ENCODE measurements around the gene PFDN5.
"Not testable (repeated sequence)": the region's sequence is repeated elsewhere in the genome, so short reads cannot be mapped to it uniquely, and the experiment has no call there.

The PFDN5 gene

DNA sequence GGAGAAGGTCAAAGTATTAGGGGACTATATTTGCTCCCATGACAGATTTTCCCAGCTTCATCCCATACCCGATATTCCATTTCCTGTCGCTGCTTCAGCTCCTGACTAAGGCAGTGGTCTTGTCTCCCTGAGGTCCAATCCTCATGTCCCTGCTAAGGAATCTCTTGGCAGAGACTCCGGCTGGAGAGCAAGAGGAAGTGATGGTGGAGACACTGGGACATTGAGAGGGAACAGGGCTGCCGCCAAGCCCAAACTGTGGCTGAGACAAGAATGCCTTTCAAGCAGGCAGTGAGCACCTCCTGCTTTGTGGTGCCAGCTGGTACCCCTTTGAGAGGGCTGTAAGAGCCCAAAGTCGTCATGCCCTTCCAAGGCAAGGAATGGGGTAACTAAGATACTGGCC, 35.3 kb downstream of the PFDN5 start:
- no peak for DNase-seq

DNA sequence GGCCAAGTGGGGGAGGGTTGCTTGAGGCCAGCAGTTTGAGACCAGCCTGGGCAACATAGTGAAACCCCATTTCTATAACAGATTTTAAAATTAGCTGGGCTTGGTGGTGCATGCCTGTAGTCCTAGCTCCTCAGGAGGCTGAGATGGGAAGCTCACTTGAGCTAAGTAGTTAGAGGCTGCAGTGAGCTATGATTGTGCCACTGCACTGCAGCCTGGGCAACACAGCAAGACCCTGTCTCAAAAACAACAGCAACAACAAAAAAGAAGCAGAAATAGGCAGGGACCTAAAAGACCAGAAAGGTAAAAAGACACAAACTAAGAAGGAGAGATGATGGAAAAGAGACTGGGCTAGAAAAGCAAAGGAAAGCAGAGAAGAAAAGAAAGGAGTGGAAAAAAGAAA, 37.0 kb downstream of the PFDN5 start:
- DNase-seq, result not testable (repeated sequence)

DNA sequence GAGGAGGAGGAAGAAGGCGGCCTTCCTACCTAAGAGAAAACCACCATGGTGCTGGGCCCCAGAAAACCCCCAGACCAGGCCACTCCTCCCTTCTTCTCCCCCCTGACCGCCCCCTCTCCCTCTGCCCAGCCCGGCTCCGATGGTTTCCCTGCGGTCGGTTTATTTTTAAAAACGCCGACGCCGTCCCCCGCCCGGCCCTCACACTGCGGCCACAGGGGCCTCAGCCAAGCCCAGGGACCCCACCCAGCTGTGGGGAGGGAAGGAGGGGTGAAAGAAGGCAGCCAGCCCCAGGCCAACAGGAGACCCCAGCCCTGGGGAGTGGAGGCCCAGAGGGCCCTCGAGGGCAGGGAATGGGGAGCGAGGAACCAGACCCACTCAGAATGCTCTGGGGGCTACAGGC, 37.4 kb downstream of the PFDN5 start:
- no peak for DNase-seq

DNA sequence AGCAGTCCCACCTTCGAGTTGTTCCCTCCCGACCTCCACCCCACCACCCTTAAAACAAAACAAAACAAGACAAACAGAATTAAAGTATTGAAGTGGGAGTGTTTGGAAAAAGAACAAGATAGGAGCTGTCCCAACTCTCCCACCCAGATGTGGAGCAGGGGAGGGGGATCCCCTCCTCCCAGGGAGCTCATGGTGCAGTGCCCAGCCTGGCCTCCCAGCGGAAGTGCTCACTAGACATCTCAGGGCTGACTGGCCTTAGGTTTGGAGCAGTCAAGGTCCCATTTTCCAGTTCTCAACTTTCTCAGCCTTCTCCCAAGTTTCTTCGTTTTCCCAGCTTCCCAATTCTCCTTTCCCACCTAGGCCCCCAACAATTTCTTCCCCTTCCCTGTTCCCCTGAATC, 37.9 kb downstream of the PFDN5 start:
- DNase-seq, result no peak

DNA sequence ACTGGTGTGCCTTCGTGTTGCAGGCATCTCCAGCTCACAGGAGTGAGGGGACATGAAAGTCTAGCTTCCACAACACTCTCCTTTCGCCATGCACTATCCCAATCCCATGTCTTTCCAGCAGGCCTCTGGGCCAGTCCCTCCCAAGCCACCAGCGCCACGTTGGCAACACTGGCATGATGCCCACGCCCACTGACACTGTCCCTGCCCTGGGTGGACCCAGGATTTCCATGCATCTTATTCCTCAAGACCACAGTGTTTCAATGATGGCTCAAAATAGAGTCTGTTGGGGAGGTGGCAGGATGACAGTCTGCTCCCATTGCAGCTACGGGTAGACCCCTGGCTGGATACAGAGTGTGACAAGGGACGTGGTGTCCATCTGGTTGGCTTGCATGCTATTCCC, 38.5 kb downstream of the PFDN5 start:
- no peak for DNase-seq

DNA sequence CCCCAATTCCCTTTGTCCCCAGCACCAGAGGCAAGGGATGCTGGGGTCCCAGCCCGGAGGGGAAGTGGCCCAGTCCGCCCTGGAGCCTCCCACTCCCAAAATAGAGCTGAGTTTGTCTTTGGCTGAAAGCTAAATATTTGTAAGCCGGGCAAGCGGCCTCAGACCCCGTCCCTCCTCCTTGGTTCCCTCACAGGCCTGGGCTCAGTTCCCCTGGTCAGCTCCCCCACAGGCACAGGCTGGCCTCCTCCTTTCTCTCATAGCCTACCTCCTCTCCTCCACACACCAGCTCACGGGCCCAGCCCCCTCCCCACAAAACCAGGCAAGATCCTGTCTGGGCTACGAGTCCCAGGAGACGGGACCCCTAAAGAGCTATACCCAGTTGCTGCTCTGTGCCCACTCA, 39.5 kb downstream of the PFDN5 start:
- DNase-seq, result no peak

DNA sequence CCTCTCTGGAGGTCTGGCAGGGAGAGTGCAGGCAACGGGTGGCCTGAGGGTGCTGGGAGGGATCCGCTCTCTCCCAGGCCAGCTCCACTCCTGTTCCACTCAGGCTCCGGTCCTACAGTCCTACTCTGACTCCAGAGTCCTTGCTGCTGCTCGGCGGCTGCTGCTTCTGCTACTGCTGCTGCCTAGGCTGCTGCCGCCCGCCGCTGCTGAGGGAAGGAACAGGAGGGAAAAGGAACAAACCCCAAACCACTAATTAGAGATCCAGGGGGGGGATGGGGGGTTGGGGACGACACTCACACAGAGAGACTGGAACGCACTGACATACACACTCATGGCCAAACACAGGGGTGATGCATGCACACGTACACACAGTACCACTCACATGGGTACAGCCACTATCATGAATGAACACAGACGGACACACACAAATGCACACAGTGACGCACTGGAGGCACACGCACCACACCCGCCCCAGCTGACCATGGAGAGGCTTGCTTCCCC, 40.9 kb downstream of the PFDN5 start, which contains the start of gene SP7:
TSS of gene SP7 (minus strand) at position 174 of the 501 bp plus-strand sequence. CDS start 708 bp downstream, outside the sequence.
- DNase-seq, result no peak

DNA sequence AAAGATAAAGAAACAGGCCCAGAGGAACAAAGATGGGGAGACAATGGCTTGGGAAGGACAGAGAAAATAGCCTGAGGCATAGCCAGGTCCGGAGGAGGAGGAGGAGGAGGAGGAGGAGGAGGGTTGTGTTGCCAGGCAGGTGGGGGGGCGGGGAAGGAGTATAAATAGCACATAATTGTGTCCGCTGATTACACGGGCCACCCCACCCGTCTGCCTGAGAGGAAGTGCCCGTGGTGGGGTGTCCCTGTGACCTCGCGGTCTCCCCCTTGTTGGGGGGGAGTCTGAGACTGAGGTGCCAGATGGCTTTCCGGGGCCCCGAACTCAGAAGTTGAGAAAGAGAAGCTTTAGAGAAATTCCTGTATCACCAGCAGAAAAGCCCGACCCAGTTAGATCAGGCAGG, 42.7 kb downstream of the PFDN5 start:
- no peak for DNase-seq

DNA sequence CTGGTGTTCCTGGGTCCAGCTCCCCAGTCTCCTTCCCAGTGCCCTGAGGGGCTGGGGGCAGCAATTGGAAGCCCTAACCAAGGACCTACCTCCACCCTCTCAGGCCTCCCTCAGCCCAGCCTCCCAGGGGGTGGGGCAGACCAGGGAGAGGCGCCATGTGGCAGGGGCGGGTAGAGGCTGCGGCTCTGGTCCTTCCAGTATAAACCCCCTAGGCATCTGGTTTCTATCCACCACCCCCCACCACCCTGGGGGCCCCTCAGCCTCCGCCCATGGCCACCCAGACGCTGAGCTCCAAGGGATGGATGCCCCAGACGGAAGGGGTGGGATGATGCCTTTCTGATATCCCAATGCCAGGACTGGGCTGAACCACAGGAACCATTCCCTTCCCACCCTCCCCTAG, 43.6 kb downstream of the PFDN5 start:
- DNase-seq, result no peak

DNA sequence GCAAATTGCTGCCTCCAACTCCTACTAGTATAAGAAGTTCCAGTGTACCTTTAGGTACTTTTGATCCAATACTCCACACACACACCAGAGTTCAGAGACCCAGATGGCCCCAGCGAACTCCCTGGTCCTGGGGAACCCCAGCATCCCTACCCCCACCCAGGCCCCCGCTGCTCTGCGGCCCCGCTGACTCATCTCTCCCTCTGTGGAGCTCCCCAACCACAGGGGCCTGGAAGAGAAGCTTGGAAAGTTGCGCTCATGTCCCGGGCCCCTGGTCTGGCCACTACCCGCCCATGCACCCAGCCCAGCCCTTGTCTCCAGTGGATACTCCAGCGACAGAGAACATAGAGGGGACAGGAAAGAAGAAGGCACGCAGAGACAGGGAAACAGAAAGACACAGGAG, 45.1 kb downstream of the PFDN5 start:
- no peak for DNase-seq

DNA sequence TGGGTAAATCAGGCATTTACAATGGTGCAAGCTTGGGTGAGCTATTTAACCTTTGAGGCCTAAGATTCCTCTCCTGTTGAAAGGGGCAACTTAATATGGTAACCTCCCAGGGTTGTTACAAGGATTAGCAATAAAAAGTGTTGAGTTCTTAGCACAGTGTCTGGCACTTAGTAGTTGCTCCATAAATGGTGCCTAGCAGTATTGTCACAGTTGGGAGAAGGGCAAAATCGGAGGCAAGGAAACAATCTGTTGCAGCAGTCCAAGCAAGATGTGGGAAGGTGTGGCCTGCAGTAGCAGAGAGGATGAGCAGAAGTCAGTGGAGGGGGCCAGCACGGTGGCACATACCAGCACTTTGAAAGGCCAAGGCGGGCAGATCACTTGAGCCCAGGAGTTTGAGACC, 48.1 kb downstream of the PFDN5 start:
- DNase-seq, result no peak

DNA sequence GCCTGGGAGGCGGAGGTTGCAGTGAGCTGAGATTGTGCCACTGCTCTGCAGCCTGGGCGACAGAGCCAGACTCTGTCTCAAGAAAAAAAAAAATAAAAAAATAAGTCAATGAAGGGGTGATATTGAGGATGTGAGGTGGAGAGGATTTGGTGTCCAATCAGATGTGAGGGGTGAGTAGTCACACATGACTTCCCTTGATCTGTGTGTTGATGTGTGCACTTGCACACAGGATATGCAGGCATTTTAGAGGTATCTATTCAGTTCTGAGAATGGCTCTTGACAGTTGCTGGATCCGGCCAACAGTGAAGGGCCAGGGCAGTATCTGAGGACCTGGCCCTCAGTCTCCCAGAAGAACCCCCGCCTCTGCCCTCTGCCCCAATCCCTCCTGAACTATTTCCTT, 48.6 kb downstream of the PFDN5 start:
- DNase-seq, result peak; percentile 17

DNA sequence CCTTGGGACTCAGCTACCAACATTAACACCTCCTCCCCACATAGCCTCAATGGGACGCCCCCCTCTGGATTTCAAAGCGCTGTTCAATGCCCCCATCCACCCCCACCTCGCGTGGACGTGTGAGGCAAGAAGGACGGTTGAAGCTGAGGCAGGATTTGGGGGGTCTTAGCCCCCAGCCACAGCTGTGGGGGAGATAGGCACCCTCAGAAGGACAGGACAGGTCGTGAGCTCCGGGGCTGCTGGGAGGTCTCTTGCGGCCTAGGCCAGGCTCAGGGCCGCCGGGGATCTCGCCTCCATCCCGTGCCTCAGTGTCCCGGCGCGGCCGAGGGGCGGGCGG, 49.1 kb downstream of the PFDN5 start:
- DNase-seq, result no peak

DNA sequence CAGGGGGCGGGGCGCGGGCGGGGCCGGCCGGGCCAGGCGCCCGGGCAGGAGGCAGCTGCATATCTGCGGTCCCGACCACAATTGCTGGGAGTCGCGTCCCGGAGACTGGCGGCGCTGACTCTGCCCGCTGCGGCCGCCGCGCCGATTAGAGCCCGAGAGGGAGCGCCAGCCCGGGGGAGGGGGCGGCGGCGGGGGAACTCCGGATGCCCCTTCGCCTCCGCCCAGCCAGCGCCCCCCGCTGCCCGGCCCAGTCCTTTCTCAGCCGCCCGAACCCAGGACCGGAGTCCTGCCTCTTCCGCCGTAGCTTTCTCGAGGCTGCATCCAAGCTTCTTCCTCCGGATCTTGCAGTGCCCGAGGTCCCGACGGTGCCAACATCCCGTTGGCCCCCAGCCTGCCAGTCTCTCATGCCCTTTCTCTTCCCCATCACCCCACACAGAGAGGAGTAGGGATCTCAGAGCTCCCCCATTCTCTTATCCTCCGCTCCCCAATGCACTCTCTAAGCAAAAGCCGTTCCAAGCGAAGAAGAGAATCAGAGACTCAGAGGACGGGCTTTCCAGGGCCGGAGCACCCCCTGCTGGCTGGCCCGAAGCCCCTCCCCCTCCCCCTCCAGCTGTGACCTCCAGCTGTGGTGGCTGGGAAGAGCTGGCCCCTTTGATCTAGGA, 49.6 kb downstream of the PFDN5 start:
- DNase-seq, result peak; percentile 79

DNA sequence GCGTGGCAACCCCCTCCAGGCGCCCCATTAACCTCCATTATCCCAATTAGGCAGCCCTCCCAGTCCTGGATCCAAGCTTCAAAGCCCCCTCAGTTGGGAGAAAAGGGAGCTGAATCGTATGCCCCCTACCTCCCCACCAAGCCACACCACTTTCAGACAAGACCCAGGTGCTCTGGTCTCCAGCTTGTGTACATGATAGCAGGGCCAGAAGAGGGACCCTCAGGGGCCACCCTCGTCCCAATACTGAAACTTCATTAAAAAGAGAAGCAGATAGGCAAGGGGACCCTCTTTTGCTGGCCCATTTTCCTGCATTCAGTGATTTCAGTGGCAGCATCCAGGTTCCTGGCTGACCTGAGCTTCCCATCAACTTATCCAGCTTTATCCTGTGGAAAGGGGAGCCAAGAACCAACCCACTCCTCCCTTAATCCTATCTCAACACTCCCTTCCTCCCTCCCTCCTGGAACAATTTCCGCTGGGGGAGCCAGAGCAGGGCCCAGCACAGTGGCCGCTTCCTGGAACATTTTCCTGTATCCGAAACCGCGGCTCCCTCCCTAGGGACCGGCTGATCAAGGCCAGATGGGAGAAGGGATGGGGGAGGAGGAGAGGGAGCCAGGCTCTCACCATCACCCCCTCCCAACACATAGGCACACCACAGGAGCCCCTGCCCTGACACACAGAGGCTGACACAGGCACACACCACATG, 50.3 kb downstream of the PFDN5 start:
- DNase-seq, result no peak

DNA sequence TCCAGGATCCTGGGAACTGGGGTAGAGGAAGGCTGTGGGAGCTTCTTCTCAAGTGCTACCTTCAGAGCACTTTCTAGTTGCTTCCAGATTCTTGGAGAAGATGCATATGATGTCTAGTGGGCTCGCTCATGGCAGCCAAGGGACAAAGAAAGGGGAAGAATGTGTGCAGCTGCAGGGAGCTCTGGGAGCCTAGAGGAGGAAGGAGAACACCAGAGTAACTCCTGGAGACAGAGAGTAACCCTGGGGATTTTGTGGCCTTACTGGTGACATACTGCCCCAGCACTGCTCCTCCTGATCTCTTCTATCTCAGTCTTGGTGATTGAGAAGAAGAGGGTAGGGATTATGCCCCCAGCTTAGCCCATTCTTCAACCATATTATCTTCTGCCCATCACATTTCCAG, 51.1 kb downstream of the PFDN5 start:
- no peak for DNase-seq

DNA sequence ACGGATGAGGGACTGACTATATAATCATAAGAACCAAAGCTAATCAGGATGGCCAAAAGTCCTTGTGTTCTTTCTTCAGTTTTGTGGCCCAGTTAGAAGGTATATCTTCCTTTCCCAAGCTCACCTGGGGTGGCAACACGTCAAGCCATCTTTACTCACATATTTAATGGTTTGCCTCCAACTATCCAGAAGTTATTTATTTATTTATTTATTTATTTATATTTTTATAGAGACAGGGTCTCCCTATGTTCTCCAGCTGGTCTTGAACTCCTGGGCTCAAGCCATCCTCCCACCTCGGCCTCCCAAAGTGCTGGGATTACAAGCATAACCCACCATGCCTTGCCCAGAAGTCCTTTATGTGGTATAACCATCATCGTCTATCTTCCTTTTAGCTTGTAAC, 52.6 kb downstream of the PFDN5 start:
- DNase-seq, result no peak

Measured in CD4-positive, alpha-beta T cell treated with Interleukin-12 subunit alpha and Interleukin-12 subunit beta, for 1 hour (primary cell).